Amniotic stem cell (primary cell): Measurements from ENCODE around the gene IFNAR2.
A peak's percentile ranks its signal among the peaks of the same experiment; 100 is the strongest.

Source experiments
- DNase-seq: peaks from one replicate; lab custom pipeline; 2025; lab: John Stamatoyannopoulos, UW

IFNAR2 gene

GRCh38 chr21:33229784-33230544 is at the start of gene IFNAR2:
TSS of gene IFNAR2 (plus strand) at chr21:33229938. CDS start at chr21:33241923, 11,985 bp downstream.
- no peak for DNase-seq

- DNase-seq, result no peak
Measured at GRCh38 chr21:33185852-33186251, 43.9 kb upstream of the IFNAR2 start.

GRCh38 chr21:33187276-33187675 is 42.5 kb upstream of the IFNAR2 start:
- DNase-seq, result no peak

- no peak for DNase-seq
Measured at GRCh38 chr21:33189237-33189636, 40.5 kb upstream of the IFNAR2 start.

DNA sequence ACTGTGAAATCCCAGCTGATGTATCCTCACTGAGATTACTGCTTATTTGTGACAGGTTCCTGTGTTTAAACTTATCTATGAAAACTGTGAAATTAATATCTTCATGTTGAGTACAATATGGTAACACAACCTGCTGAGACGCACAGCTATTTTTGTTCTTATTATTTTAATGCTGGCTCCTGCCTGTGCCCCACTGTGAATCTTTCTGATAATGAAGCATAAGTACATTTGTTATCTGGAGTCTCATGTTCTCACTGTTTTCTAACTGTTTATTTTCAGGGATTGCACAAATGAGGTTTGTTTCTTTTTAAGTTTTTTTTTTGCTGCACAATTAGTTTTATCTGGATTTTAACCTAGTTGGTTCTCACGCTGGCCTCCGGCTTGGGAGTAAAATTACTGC is 39.9 kb upstream of the IFNAR2 start:
- DNase-seq, result no peak

DNA sequence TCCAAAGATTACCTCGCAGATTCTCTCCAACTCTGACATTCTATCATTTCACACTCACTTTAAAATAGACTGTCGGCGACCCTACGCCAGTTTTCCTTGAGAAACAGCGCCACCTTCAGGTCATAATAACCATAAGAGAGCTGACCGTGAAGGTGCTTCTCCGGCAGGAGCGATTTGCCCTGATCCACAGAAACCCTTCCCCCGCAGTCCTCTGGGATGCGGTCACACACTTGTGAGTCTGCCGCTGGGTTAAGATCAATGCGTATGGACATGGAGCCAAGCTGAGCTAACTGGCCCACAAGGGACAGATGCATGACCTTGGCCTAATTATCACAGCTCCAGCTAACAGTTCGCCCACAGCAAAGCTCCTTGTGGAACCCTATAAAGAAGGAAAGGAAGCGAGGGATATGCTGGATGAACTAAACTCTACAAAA is 32.8 kb upstream of the IFNAR2 start:
- peak; percentile 32 for DNase-seq

- no peak for DNase-seq
Measured at GRCh38 chr21:33197496-33197895, 32.2 kb upstream of the IFNAR2 start.

DNA sequence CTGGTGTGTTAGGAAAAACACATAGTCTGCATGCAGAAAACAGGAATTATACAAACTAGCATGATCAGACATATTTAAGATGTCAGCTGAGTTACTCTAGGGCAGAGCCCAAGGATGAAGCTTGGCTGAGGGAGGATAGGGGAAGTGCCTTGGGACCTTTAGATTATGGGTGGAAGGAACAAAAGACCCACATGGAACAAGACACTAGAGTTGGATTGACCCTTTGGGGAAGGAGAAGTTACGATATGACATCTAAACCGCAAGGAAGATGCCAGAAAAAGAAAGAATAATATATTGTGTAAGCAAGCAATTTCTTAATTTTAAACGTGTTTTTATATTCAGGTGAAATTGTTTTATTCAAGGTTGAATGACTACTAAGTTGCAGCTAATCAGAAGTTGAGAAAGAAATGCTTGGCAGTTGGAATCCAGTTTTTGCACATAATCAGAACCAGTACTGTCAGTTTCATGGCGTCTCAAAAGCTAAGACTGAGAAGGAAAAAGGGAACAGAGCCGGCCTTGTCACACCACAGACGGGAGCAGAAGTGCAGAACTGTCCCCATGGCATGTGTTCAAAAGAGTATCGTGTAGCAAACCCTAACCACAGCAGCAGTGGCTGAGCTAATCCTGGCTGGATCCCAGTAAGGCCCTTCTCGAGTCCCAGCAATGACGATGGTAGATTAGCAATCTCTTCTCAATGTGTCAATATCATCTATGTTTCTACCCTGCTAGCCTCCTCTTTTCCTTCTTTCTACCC is 31.2 kb upstream of the IFNAR2 start:
- no peak for DNase-seq

GRCh38 chr21:33199100-33199464 is 30.7 kb upstream of the IFNAR2 start:
- DNase-seq, result no peak

DNA sequence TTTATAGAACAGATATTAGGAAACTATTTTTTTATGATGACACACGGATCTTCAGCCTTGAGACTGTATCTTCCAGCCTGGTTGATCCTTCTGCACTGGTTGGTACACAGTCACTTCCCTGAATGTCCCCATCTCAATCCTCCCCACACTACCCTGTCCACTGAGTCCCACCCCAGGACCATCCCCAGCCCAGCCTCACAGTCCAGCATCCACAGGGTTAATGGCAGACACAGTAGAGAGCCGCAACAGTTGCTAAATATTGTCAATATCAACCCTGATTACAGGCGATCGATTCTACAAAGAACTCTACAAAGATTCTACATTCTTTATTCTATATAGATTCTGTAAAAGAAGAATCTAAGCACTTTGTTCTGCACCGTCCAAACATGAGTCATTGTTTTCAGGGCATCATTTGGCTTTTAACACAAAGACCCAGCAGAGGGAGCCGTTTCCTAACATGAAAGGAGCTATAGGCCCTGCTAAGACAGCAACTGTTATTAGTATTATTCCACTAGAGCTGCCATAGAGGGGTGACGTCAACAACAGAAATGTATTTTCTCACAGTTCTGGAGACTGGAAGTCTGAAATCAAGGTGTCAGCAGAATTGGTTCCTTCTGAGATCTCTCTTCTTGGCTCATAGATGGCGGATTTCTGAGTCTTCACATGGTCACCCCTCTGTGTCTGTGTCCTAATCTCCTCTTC is 30.1 kb upstream of the IFNAR2 start:
- DNase-seq, result peak; percentile 92

DNA sequence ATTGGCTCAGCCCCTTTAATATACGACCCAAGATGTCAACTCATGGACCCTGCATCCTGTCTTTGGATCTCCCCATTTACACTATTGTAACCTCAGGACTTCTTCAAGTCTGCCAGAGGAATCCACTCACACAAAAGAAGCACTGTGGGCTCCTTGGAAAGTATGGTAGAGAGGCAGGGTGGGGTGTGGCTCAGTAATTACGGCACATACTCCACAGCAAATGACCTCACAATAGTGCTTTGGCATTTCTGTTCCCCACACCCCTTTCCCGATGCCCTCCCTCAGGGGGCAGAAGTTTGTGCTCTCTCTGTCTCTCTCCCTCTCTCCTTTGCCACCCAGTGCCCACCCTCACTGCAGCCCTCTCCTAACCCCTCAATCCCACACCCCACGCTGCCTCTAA is 27.8 kb upstream of the IFNAR2 start:
- no peak for DNase-seq

DNA sequence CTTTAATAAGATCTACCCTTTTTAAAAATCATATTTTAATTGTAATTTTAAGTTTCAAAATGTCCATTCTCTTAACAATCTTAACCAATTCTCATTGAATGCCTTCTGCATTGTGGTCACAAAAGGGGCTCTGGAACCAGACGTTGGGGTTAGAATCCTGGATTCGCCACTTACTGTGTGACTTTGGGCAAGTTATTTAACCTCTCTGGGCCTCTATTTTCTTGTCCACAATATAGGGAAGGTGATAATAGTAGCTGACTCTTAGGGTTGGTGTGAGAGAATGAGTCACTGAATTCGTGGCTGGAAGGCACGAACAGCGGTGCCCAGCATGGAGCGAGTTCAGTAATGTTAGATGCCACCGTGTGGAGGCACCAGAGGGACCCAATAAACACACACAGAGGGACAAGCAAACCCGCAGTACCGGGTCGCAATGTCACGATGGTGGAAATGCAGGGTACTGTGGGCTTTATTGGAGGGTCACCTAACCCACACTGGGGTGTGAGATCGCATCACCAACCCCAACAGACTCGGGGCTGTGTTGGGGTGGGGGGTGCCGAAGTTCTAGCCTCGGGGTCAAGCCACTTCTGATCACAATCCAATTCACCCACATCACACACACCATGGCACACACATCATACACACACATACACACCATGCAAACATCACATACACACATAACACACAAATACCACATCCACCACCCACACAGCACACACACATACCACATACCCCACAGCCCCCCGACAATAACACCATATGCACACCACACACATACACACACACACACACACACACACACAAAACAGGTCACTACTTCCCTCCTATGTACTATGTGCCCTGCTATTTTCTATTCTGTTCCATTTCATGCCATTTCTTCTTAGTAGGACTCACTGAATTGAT is 27.0 kb upstream of the IFNAR2 start:
- DNase-seq, result no peak

- no peak for DNase-seq
Measured at GRCh38 chr21:33203371-33203724, 26.4 kb upstream of the IFNAR2 start.

- DNase-seq, result no peak
Measured at GRCh38 chr21:33205476-33205875, 24.3 kb upstream of the IFNAR2 start.

- DNase-seq, result no peak
Measured at GRCh38 chr21:33206771-33207281, 22.9 kb upstream of the IFNAR2 start.

DNA sequence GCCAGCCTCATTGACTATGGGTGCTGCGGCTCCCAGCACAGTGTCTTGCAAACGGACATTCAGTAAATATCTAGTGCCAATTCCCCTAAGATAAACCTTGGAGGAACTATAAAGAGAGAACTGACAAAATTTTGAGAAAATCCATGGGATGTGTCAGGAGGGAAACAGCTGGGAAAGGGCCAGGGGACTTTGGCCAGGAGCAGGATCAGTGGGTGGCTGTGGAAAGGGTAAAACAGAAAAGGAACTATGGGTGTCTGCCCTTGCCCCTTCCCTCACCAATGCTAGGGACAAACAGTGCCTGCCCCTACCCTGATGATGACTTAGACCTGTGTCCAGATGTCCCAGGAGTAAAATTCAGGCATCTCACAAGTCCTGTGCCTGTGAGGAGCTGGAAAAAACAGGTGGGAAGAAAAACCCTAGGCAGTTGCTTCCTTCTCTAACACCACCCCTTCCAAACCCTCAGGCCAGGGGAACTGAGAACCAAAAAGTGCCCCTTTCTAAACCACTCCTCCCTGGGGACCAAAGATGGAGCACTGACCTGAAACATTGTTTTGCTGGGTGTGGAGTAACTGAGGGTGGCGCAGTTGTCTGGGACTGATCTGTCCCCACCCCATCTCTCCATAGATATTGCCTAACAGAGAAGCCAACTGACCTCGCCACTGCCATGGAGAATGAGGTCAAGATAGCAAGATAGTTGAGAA is 22.1 kb upstream of the IFNAR2 start:
- DNase-seq, result no peak

DNA sequence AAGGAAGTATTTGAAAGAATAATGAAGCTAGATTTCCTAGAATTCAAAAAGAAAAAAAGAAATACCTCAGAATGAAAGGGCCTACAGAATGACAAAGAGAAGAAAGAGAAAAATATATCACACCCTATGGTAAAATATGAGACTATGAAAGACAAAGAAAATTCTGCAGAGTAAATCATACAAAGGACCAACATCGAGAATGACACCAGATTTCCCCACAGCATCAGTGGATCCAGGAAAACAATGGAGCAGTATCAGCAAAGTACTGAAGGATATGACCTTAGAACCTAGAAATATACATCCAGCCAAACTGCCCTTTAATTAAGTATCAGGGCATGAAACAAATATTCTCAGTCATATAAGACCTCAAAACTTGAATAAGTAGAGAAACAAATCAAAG is 21.2 kb upstream of the IFNAR2 start:
- DNase-seq, result no peak

GRCh38 chr21:33211305-33211704 is 18.4 kb upstream of the IFNAR2 start:
- DNase-seq, result no peak

DNA sequence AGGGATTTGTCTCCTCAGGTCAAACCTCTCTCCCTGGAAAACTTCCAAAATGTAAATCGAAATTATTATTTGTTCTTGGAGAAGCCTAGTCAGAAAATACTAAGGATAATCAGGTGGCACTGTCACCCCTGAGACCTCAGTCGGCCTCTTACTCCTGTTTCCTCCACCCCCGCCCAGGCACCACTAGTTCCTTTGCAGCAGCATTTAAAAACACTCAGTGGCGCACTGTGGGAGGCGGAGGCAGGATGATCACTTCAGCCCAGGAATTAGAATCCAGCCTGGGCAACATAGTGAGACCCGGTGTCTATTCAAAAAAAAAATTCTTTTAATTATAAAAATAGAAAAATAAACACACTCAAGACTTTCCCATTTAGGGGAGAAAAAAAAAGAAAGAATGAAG is 18.0 kb upstream of the IFNAR2 start:
- DNase-seq, result no peak

DNA sequence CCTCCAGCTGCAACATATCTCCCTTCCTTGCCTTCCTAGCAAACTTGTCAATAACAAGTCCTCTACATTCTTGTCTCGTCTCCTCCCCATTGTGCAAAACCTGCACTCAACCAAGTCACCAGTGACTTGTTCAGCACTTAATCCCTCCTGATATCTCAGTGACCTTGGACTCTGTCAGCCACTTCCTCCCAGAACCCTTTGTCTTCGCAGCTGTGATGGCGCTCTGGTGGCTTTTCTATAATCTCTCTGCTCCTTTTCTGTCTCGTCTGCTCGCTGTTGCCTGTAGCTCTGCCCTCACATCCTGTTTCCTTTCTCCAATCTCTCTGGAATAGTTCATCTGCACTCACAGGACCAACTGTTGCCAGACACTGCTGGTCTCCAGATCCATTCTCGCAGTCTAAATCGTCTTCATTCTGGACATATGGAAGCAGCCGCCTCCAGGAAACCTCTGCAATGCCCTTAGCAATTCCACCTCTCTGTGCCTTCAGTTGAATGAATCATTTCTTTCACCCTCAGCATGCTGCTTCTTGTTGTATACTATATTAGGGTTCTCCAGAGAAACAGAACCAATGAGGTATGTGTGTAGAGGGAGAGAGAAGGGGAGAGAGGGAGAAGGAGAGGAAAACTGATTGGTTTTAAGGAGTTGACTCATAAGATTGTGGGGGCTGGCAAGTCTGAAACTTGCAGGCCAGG is 17.4 kb upstream of the IFNAR2 start:
- DNase-seq, result no peak

- no peak for DNase-seq
Measured at GRCh38 chr21:33214056-33214455, 15.7 kb upstream of the IFNAR2 start.
